ENCODE measurements around the gene KLHL29.

KLHL29 gene

GRCh38 chr2:23487735-23488492, 102.9 kb downstream of the KLHL29 start:
- peak; percentile 80 for DNase-seq (ENCODE audit: low read depth)
- no peak overlapping the region for H3K4me3 ChIP-seq (ENCODE audit: low read depth, low read length)
- no peak for TF ChIP-seq MYC (IDR thresholded peaks at IDR 0.05; ENCODE audit: low read depth, low read length)
- no peak for TF ChIP-seq POLR2A (IDR thresholded peaks at IDR 0.05; ENCODE audit: extremely low read depth, insufficient read length)
- no peak for TF ChIP-seq CTCF (IDR thresholded peaks at IDR 0.05; ENCODE audit: low read depth, low read length)

- no peak overlapping the region for H3K4me3 ChIP-seq (ENCODE audit: low read depth, low read length)
- no peak for TF ChIP-seq POLR2A (IDR thresholded peaks at IDR 0.05; ENCODE audit: extremely low read depth, insufficient read length)
- TF ChIP-seq MAX (IDR thresholded peaks at IDR 0.05; ENCODE audit: low read depth, low read length), result no peak
- no peak for TF ChIP-seq MYC (IDR thresholded peaks at IDR 0.05; ENCODE audit: low read depth, low read length)
- TF ChIP-seq CTCF (IDR thresholded peaks at IDR 0.05; ENCODE audit: low read depth, low read length), result no peak
- DNase-seq (ENCODE audit: low read depth), result no peak
Measured at GRCh38 chr2:23488584-23488983, 103.6 kb downstream of the KLHL29 start.

GRCh38 chr2:23489471-23490322, 104.7 kb downstream of the KLHL29 start:
- no peak for TF ChIP-seq POLR2A (IDR thresholded peaks at IDR 0.05; ENCODE audit: extremely low read depth, insufficient read length)
- TF ChIP-seq MYC (IDR thresholded peaks at IDR 0.05; ENCODE audit: low read depth, low read length), result no peak
- TF ChIP-seq CTCF (IDR thresholded peaks at IDR 0.05; ENCODE audit: low read depth, low read length), result no peak
- no peak for TF ChIP-seq MAX (IDR thresholded peaks at IDR 0.05; ENCODE audit: low read depth, low read length)
- H3K4me3 ChIP-seq (ENCODE audit: low read depth, low read length), result no peak overlapping the region
- DNase-seq (ENCODE audit: low read depth), result peak; percentile 61

- TF ChIP-seq MYC (IDR thresholded peaks at IDR 0.05; ENCODE audit: low read depth, low read length), result no peak
- no peak for TF ChIP-seq MAX (IDR thresholded peaks at IDR 0.05; ENCODE audit: low read depth, low read length)
- TF ChIP-seq CTCF (IDR thresholded peaks at IDR 0.05; ENCODE audit: low read depth, low read length), result no peak
- TF ChIP-seq POLR2A (IDR thresholded peaks at IDR 0.05; ENCODE audit: extremely low read depth, insufficient read length), result no peak
- DNase-seq (ENCODE audit: low read depth), result no peak
- no peak overlapping the region for H3K4me3 ChIP-seq (ENCODE audit: low read depth, low read length)
Measured at GRCh38 chr2:23491591-23492336, 106.8 kb downstream of the KLHL29 start.

GRCh38 chr2:23492337-23492675, 107.3 kb downstream of the KLHL29 start:
- H3K4me3 ChIP-seq (ENCODE audit: low read depth, low read length), result no peak overlapping the region
- DNase-seq (ENCODE audit: low read depth), result no peak
- TF ChIP-seq MYC (IDR thresholded peaks at IDR 0.05; ENCODE audit: low read depth, low read length) (no peak), POLR2A (IDR thresholded peaks at IDR 0.05; ENCODE audit: extremely low read depth, insufficient read length) (no peak), MAX (IDR thresholded peaks at IDR 0.05; ENCODE audit: low read depth, low read length) (no peak), CTCF (IDR thresholded peaks at IDR 0.05; ENCODE audit: low read depth, low read length) (no peak)

All from NB4 (cell line).